Lung microvascular endothelial cell (primary cell): ENCODE measurements around the gene UBE2G2. TPM values are rescaled to one million over a fixed set of nuclear protein-coding genes. Genes with fewer than 3 reads are reported as not detected.

Experiments
- DNase-seq, 2 donors: peaks; one replicate each; pipeline versions ENCODE4 v3.0.0 to v3.0.0-alpha.2; 2010; ENCODE audit warnings: low read depth in 2 of 2
- total RNA-seq: library from RNA; depleted of rRNA; stranded (reverse); fragments of >200 nt; gene quantifications from 2 replicates; pipeline ENCODE4 v1.2.1, GENCODE V29; 2014

Gene UBE2G2
- total RNA-seq, 1 donor from 2014 or later: 92.3 TPM

DNA sequence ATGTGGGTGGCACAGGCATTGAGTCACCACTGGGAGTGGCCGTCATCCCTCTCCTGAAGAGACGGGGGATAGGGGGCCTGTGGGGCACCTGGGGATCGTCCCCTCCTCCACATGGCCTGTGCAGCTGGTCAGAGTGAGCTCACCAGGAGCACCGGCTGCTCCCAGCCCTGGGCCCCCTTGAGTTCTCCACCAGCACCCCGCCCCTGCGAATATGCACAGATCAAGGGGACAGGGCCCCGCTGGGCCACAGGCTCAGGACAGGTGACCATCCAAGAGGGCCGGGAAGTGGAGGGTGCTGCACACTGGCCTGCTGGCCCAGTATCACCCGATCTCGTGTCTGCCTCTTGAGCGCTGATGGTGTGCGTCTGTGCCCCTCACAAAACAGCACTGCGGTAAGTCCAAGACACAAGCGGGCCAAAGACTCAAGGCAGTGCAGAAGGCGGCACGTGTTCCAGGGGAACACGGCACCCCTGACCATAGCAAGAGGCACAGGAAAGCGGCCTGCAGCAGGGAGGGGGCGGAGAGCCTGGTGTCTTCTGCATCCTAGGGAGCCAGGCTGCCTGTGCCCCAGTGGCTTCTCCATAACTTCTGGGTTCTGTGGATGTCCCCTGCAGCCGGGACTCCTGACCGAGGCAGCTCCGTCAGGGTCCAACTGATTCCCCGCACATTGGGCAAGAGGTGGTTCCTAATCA is 72.1 kb downstream of the UBE2G2 start:
- DNase-seq: no peak

DNA sequence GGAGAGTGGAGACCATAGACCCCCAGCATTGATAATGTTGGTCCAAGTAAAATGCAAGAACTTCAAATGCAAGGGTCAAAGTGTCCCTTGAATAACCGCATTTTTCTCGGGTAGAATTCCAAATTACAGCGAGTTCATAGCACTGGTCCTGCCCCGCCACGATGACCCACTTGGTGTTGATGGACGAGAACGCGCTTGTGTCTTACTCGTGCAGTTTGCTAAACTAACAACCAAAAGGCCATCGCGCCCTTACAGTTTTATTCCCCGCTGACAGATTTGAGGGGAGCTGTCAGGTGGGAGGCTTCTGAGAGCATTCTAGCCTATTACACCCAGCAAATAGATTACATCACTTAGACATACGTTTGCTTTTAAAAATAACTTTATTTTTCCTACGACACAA is 72.9 kb downstream of the UBE2G2 start:
- no peak for DNase-seq

DNA sequence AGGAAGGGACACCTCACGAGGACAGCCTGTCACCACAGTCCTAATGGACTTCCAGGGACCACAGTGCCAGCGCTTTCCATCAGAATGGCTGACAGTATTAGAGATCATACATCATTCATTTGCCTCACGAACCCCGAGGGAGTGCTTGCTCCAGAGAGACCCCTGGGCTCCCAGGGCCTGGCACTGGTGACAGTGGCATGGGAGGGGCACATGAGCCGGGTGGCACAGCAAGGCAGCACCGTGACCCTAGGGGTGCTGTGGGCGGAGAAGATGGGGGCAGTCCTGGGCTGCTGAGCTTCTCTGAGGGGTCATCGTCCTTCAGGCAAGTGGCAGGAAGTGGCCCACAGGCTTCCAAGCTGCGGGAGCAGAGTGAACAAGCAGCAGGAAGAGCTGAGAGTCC is 73.9 kb downstream of the UBE2G2 start:
- DNase-seq: no peak

DNA sequence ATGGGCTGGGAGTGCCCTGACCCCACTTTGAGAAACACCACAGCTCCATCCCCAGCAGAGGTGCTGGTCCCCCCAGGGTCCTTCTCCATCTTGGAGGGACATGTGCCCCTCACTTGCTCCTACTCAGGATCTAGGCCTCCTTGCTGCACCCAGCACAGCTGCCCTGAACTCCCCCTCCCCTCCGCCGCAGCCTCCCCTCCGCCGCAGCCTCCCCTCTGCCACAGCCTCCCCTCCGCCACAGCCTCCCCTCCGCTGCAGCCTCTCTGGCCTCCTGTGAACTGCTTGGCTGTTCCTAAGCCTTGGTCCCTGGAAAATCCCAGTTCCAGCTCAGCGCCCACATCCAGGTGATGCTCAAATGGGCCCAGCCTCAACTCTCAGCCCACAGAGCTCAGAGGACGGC is 74.3 kb downstream of the UBE2G2 start:
- DNase-seq: no peak

DNA sequence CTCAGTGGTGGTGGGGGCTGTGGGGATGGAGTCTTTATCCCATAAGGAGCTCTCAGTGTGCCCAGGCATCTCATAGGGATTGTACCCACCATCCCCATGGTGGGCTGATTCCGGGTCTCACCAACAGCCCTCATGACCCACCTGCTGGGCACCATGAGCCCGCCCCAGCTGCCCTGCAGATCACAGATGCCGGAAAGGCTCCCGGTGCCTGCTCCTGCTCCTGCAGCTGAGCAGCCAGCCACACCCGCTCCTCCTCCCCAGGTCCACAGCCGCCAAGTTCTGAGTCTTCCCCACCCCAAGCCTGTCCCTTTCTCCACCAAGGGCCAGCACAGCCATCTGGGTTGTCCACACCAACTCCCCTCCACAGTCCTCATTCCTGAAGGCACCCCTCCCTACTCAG is 74.8 kb downstream of the UBE2G2 start:
- DNase-seq: no peak

DNA sequence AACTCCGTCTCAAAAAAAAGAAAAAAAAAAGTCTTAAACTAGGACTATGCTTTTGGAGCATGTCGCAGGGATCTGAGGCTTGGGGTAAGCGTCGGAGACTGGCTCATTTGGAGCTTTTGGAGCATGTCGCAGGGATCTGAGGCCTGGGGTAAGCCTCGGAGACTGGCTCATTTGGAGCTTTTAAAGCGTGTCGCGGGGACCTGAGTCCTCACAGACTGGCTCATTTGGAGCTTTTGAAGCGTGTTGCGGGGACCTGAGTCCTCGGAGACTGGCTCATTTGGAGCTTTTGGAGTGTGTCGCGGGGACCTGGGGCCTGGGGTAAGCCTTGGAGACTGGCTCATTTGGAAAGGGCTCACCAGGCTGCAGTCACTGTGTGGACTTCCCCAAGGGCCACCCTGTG is 76.7 kb downstream of the UBE2G2 start:
- no peak for DNase-seq

DNA sequence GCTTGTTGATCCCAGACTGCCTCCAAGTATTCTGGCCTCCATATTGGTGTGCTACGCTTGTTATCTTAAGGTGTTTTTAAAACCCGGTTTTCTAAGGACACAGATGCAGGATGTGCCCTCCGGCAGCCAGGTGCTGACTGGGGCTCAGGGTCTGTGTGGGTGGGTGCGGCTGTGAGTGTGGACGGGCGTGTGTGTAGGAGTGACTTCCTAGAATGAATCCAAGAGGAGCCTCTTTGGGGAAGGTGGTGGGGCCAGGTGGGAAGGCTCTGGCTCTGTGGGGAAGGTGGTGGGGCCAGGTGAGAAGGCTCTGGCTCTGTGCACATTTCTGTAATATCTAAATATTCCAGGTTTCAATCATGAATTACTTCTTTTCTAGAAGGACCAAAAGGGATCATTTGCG is 77.4 kb downstream of the UBE2G2 start:
- DNase-seq: no peak

DNA sequence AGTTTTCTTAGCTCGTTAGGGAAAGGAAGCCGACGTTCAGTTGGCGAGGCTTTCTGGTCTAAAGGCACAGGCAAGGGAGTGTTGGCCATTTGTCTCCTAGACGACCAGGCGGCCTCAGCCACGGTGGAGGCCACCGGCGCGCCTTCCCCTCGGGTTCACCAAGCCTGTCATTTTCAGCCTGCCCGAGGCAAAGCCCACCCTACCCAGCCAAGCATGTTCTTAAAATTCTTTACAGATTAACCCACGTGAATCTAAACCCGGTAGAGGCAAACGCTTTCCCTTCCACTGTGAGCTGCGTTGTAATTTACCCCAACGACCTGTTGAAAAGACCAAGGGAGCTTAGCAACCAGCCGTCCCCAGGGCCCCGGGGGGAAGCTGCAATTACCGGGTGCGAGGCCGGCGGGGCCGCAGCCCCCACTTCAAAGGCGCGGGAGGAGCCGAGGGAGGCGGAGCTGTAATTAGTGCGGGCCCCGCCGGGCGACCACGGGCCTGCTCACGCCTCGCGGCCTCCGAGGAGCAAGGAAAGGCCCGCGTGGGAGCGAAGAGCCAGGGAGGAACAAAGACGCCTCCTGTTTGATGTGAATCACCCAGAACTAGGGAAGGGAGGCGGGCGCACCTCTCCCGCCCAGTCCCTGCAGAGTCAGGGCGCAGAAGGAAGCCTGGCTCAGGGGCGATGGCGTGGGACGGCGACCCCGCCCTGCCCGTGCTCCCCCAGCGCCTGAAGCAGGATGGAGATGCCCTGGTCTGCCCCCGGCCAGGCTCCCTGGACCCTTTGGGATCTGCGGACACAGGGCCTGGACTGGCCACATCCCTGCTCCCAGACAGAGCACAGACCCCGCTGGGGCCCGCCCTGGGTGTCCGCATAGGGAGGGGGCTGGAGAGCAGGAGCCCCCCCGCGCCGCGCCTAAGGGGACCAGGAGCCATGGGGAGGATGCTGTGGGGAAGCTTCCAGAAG is 78.2 kb downstream of the UBE2G2 start:
- no peak for DNase-seq

DNA sequence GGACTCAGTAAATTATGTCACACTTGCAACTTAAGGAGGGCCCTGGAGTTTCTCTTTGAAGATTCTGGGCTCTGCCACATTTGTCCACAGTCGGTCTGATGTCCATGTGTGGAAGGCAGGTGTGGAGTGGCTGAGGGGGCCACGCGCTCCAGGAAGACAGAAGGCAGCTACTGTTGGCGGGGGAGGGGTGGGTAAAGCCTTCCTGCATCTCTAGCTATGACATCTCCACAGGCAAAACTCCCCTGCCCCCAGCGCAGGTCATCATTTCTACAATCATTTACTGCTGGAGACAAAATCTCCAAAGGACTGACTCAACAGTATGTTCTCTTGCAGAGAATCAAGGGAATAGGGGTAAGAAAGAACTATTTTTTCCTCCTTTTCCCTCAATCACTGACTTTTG is 78.9 kb downstream of the UBE2G2 start:
- DNase-seq: no peak

DNA sequence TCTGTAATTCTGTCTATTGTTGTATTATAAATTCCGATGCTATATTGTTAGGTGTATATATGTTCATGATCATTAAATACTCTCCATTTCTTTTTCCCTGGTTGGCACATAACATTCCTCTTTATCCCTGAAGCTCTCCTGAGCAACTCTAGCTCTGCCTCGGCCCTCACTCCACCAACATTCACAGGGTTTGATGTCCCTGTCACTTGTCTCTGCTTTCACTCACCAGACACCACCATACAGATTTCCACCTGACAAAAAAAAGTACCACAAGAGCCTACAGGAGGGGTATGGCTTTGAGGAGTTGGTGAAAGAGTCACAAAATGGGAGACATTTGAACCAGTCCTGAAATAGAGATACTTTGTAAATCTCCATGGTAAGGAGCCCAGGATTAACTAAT is 81.5 kb downstream of the UBE2G2 start:
- no peak for DNase-seq

Other genes with a start within 250 kb of the UBE2G2 start
- not detected in 2 replicates for gene KRTAP10-3, start 243.0 kb downstream of the UBE2G2 start, total RNA-seq
- gene KRTAP10-4, start 228.1 kb downstream of the UBE2G2 start, total RNA-seq: not detected in 2 replicates
- not detected in 2 replicates for gene KRTAP10-5, start 221.2 kb downstream of the UBE2G2 start, total RNA-seq
- not detected in 2 replicates for gene KRTAP10-6, start 209.3 kb downstream of the UBE2G2 start, total RNA-seq
- not detected in 2 replicates for gene KRTAP10-7, start 201.2 kb downstream of the UBE2G2 start, total RNA-seq
- not detected in 2 replicates for gene KRTAP10-8, start 189.7 kb downstream of the UBE2G2 start, total RNA-seq
- not detected in 2 replicates for gene KRTAP10-9, start 174.7 kb downstream of the UBE2G2 start, total RNA-seq
- not detected in 2 replicates for gene KRTAP10-10, start 164.5 kb downstream of the UBE2G2 start, total RNA-seq
- not detected in 2 replicates for gene KRTAP10-11, start 155.4 kb downstream of the UBE2G2 start, total RNA-seq
- not detected in 2 replicates for gene KRTAP12-4, start 147.2 kb downstream of the UBE2G2 start, total RNA-seq
- gene KRTAP12-3, start 143.9 kb downstream of the UBE2G2 start, total RNA-seq: not detected in 2 replicates
- not detected in 2 replicates for gene KRTAP12-2, start 134.9 kb downstream of the UBE2G2 start, total RNA-seq
- gene KRTAP12-1, start 119.7 kb downstream of the UBE2G2 start, total RNA-seq: not detected in 2 replicates
- not detected in 2 replicates for gene KRTAP10-12, start 104.6 kb downstream of the UBE2G2 start, total RNA-seq
- gene TSPEAR, start 90.2 kb downstream of the UBE2G2 start, total RNA-seq: under 0.01 TPM in 2 replicates
- gene SUMO3, start 16.2 kb upstream of the UBE2G2 start, total RNA-seq: 68.7 and 70.0 TPM in 2 replicates
- 291 and 379 TPM in 2 replicates for gene PTTG1IP, start 71.9 kb upstream of the UBE2G2 start, total RNA-seq
- gene ITGB2, start 119.1 kb upstream of the UBE2G2 start, total RNA-seq: 0.20 and 0.22 TPM in 2 replicates
- gene SLX9, start 138.2 kb upstream of the UBE2G2 start, total RNA-seq: 16.3 and 19.8 TPM in 2 replicates